K562 (cell line): ENCODE data around the gene PCK2. TPM values are rescaled to one million over a fixed set of nuclear protein-coding genes. Genes with fewer than 3 reads are reported as not detected.

Experiments used
- CBX5 ChIP-seq: IDR thresholded peaks from 2 replicates; pipeline ENCODE4 v1.6.1; 2014; ENCODE audit warnings: low read depth, borderline replicate concordance
- CC2D1A ChIP-seq: fragments of 450-650 bp; IDR thresholded peaks from 2 replicates; pipeline ENCODE4 v1.6.1; 2017; ENCODE audit warnings: mild to moderate bottlenecking
- CREBBP ChIP-seq: IDR thresholded peaks from one replicate; pipeline ENCODE4 v1.6.1; 2012; ENCODE audit warnings: low read depth, mild to moderate bottlenecking, control low read depth, inconsistent platforms, low read length
- CTBP1 ChIP-seq: fragments of 450-650 bp; IDR thresholded peaks from 2 replicates; pipeline ENCODE4 v1.6.1; 2016; ENCODE audit warnings: borderline replicate concordance
- EP400 ChIP-seq: fragments of 450-650 bp; IDR thresholded peaks from 2 replicates; pipeline ENCODE4 v1.6.1; 2017; ENCODE audit warnings: antibody characterized with exemption, mild to moderate bottlenecking, moderate library complexity
- JUND ChIP-seq, 2 experiments: IDR thresholded peaks; 2 replicates in 1 of 2; 3 replicates in 1 of 2; pipeline ENCODE4 v1.6.1; 2011; ENCODE audit warnings: borderline replicate concordance in 2 of 2, low read depth in 2 of 2, low read length in 2 of 2, improper control_type of control experiment in 1 of 2, missing biosample characterization in 1 of 2, missing genetic modification characterization in 1 of 2, missing genetic modification reagents in 1 of 2
- KAT7 ChIP-seq: sonication (generic); formaldehyde crosslinking; IDR thresholded peaks from 2 replicates; pipeline ENCODE4 v1.8.0; 2022; ENCODE audit warnings: missing genetic modification reagents, mild to moderate bottlenecking, borderline replicate concordance
- MAX ChIP-seq: sonication (generic); formaldehyde crosslinking; IDR thresholded peaks from 2 replicates; pipeline ENCODE4 v1.9.0; 2022; ENCODE audit warnings: mild to moderate bottlenecking, missing genetic modification reagents
- POLR2AphosphoS2 ChIP-seq: IDR thresholded peaks from 2 replicates; pipeline ENCODE4 v1.6.1; 2012; ENCODE audit warnings: low read length, improper control_type of control experiment
- POLR2G ChIP-seq: fragments of 200-400 bp; formaldehyde crosslinking; IDR thresholded peaks from 2 replicates; pipeline ENCODE4 v1.6.1; 2017; ENCODE audit warnings: low read depth, mild to moderate bottlenecking, antibody characterized with exemption, low read length, moderate library complexity
- THRA ChIP-seq: fragments of 450-650 bp; IDR thresholded peaks from 2 replicates; pipeline ENCODE4 v1.6.1; 2017; ENCODE audit warnings: mild to moderate bottlenecking, moderate library complexity
- ZNF3 ChIP-seq: fragments of 250-450 bp; sonication (Bioruptor Pico); IDR thresholded peaks from 2 replicates; pipeline ENCODE4 v1.5.0; 2021; ENCODE audit warnings: mild to moderate bottlenecking, moderate library complexity
- polyA plus RNA-seq, 8 experiments: library from polyadenylated mRNA; depleted of rRNA in 4 of 8; stranded (reverse) in 5 of 8; unstranded in 3 of 8; fragments of >200 nt; fragmentation: Nextera tagmentation in 2 of 8; fragmentation: Illumina TruSeq in 1 of 8; extraction: Ambion mirVana in 2 of 8; extraction: Trizol in 1 of 8; gene quantifications; 2 replicates each; pipeline versions ENCODE4 v1.2.1 to v1.2.3, GENCODE V29; 2011 to 2014; ENCODE audit warnings: inconsistent platforms in 1 of 8, missing spikeins in 1 of 8
- total RNA-seq, 7 experiments: library from RNA; depleted of rRNA in 6 of 7; stranded (reverse); fragments of >200 nt in 6 of 7; fragmentation: Illumina TruSeq in 2 of 7; extraction: Trizol in 2 of 7; gene quantifications; 2 replicates each; pipeline versions ENCODE4 v1.2.1 to v1.2.3, GENCODE V29; 2011 to 2021; ENCODE audit warnings: low replicate concordance in 1 of 7
- TF ChIP-seq, protein P1 (sequence below): sonication (generic); formaldehyde crosslinking; IDR thresholded peaks from 2 replicates; pipeline ENCODE4 v1.8.0; 2023; ENCODE audit warnings: mild to moderate bottlenecking, missing genetic modification reagents
- TF ChIP-seq, protein P2 (sequence below), 2 experiments: IDR thresholded peaks; 2 replicates each; pipeline ENCODE4 v1.6.1; 2011; ENCODE audit warnings: borderline replicate concordance in 1 of 2, control low read depth in 1 of 2, low read depth in 1 of 2, low read length in 1 of 2, mild to moderate bottlenecking in 1 of 2, mixed read lengths in 1 of 2, moderate library complexity in 1 of 2; ENCODE audit not compliant: insufficient read depth in 1 of 2, insufficient read length in 1 of 2, poor library complexity in 1 of 2, severe bottlenecking in 1 of 2; ENCODE audit errors: extremely low read depth in 1 of 2
- TF ChIP-seq, protein P3 (sequence below): fragments of 450-650 bp; formaldehyde crosslinking; IDR thresholded peaks from 2 replicates; pipeline ENCODE4 v1.4.0; 2020; ENCODE audit warnings: mild to moderate bottlenecking, moderate library complexity

Gene PCK2
- total and polyA plus RNA-seq, 9 of the 15 experiments (the other 6 are each of a cell fraction or from before 2014, with no cell fraction given) = 3.3 to 60.9 (median 30.4) TPM

- TF ChIP-seq, protein P1, sequence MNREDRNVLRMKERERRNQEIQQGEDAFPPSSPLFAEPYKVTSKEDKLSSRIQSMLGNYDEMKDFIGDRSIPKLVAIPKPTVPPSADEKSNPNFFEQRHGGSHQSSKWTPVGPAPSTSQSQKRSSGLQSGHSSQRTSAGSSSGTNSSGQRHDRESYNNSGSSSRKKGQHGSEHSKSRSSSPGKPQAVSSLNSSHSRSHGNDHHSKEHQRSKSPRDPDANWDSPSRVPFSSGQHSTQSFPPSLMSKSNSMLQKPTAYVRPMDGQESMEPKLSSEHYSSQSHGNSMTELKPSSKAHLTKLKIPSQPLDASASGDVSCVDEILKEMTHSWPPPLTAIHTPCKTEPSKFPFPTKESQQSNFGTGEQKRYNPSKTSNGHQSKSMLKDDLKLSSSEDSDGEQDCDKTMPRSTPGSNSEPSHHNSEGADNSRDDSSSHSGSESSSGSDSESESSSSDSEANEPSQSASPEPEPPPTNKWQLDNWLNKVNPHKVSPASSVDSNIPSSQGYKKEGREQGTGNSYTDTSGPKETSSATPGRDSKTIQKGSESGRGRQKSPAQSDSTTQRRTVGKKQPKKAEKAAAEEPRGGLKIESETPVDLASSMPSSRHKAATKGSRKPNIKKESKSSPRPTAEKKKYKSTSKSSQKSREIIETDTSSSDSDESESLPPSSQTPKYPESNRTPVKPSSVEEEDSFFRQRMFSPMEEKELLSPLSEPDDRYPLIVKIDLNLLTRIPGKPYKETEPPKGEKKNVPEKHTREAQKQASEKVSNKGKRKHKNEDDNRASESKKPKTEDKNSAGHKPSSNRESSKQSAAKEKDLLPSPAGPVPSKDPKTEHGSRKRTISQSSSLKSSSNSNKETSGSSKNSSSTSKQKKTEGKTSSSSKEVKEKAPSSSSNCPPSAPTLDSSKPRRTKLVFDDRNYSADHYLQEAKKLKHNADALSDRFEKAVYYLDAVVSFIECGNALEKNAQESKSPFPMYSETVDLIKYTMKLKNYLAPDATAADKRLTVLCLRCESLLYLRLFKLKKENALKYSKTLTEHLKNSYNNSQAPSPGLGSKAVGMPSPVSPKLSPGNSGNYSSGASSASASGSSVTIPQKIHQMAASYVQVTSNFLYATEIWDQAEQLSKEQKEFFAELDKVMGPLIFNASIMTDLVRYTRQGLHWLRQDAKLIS (CRISPR knock-in tag) = 0 out of 2 replicates have a peak, but pooled peaks have one; percentile 57
- TF ChIP-seq MAX (CRISPR knock-in tag) (peak; percentile 44), CC2D1A (0 out of 2 replicates have a peak, but pooled peaks have one; percentile 35), CREBBP (no peak), ZNF3 (CRISPR knock-in tag) (no peak), POLR2G (peak; percentile 91), KAT7 (CRISPR knock-in tag) (0 out of 2 replicates have a peak, but pooled peaks have one; percentile 57), JUND (IDR thresholded peaks at IDR 0.05; ENCODE audit: borderline replicate concordance, low read depth, low read length) (0 out of 2 replicates have a peak, but pooled peaks have one; percentile 1), JUND (tag; IDR thresholded peaks at IDR 0.05; ENCODE audit: borderline replicate concordance, low read depth, low read length) (no peak), POLR2AphosphoS2 (no peak), THRA (no peak), CTBP1 (peak; percentile 38; the same call in 1 of the 2 replicates), CBX5 (no peak), EP400 (no peak; the same call in 1 of the 2 replicates)
- TF ChIP-seq, protein P2, sequence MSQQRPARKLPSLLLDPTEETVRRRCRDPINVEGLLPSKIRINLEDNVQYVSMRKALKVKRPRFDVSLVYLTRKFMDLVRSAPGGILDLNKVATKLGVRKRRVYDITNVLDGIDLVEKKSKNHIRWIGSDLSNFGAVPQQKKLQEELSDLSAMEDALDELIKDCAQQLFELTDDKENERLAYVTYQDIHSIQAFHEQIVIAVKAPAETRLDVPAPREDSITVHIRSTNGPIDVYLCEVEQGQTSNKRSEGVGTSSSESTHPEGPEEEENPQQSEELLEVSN (IDR thresholded peaks at IDR 0.05; ENCODE audit: borderline replicate concordance in 1 of 2, extremely low read depth in 1 of 2, insufficient read depth in 1 of 2, insufficient read length in 1 of 2, low read depth in 1 of 2, low read length in 1 of 2, poor library complexity in 1 of 2, severe bottlenecking in 1 of 2) = peak in 1 of 2 experiments; percentile 28
- TF ChIP-seq, protein P3, sequence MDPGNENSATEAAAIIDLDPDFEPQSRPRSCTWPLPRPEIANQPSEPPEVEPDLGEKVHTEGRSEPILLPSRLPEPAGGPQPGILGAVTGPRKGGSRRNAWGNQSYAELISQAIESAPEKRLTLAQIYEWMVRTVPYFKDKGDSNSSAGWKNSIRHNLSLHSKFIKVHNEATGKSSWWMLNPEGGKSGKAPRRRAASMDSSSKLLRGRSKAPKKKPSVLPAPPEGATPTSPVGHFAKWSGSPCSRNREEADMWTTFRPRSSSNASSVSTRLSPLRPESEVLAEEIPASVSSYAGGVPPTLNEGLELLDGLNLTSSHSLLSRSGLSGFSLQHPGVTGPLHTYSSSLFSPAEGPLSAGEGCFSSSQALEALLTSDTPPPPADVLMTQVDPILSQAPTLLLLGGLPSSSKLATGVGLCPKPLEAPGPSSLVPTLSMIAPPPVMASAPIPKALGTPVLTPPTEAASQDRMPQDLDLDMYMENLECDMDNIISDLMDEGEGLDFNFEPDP (CRISPR knock-in tag) = no peak
These were observed 19.9 kb downstream of the PCK2 start (continued) for GRCh38 chr14:24113801-24114531.
